D721Med (cell line): ENCODE measurements around the gene C20orf173.

ENCODE experiments used
- DNase-seq: peaks from one replicate; pipeline ENCODE4 v3.0.0; 2011; ENCODE audit warnings: low spot score; ENCODE audit not compliant: insufficient read length
- FAIRE-seq: peaks from 2 replicates; lab custom pipeline; 2011; peaks lifted over from hg19 to GRCh38; lab: Jason Lieb, UNC
- CTCF ChIP-seq: IDR thresholded peaks from 2 replicates; pipeline ENCODE4 v1.5.1; 2012; ENCODE audit warnings: mild to moderate bottlenecking, control low read depth; ENCODE audit not compliant: insufficient read depth; ENCODE audit errors: missing control alignments

C20orf173 gene

GRCh38 chr20:35490736-35491181 lies 38.7 kb downstream of the C20orf173 start:
- FAIRE-seq (no peak), DNase-seq (no peak)
- no peak for TF ChIP-seq CTCF

GRCh38 chr20:35489717-35490116 lies 39.7 kb downstream of the C20orf173 start:
- DNase-seq (no peak), FAIRE-seq (no peak)
- TF ChIP-seq CTCF: no peak

- no peak for TF ChIP-seq CTCF
- FAIRE-seq (no peak), DNase-seq (no peak)
These were observed 42.0 kb downstream of the C20orf173 start for GRCh38 chr20:35487479-35487878.

- DNase-seq: no peak
- FAIRE-seq: no peak
- TF ChIP-seq CTCF: no peak
These were observed 49.7 kb downstream of the C20orf173 start for GRCh38 chr20:35479798-35480197.

- no peak for DNase-seq
- TF ChIP-seq CTCF: no peak
These were observed 50.5 kb downstream of the C20orf173 start for GRCh38 chr20:35478804-35479472.

More at GRCh38 chr20:35478804-35479472, 50.5 kb downstream of the C20orf173 start:
- FAIRE-seq: no peak
